SK-N-SH (cell line): ENCODE data around the gene CCL7. TPM values are rescaled to one million over a fixed set of nuclear protein-coding genes. Genes with fewer than 3 reads are reported as not detected.

Experiments
- CTCF ChIA-PET: fragments of 300-600, 350-600 bp; formaldehyde crosslinking; extraction: SDS; loops from one replicate; lab custom pipeline; 2021; lab: Yijun Ruan, JAX
- POLR2A ChIA-PET: fragments of 350-600 bp; sonication (Branson Sonifier 250); formaldehyde crosslinking; extraction: SDS; loops from one replicate; lab custom pipeline; 2020; ENCODE audit warnings: antibody characterized with exemption, inconsistent platforms; lab: Yijun Ruan, JAX
- DNase-seq: peaks from one replicate; pipeline ENCODE4 v3.0.0; 2012
- H2AFZ ChIP-seq: fragments of 200-600 bp; sonication (generic); 2 replicates; pipeline ENCODE4 v1.8.1; 2016; ENCODE audit warnings: antibody characterized with exemption, mild to moderate bottlenecking, low read depth
- H3F3A ChIP-seq: fragments of 200-600 bp; sonication (generic); replicated peaks from 2 replicates; pipeline ENCODE3; 2016; ENCODE audit warnings: antibody characterized with exemption, mild to moderate bottlenecking; ENCODE audit not compliant: insufficient read depth
- H3K27ac ChIP-seq, 2 experiments: fragments of 200-500 bp in 1 of 2; fragments of 200-600 bp in 1 of 2; sonication (Bioruptor generic) in 1 of 2; sonication (generic), shearing (Covaris generic) in 1 of 2; 2 replicates each; pipeline versions ENCODE4 v1.5.1 to v1.6.1; 2014 to 2016; ENCODE audit warnings: low read depth in 2 of 2, inconsistent platforms in 1 of 2, low read length in 1 of 2, mild to moderate bottlenecking in 1 of 2, mixed read lengths in 1 of 2
- H3K27me3 ChIP-seq: fragments of 200-600 bp; sonication (generic), shearing (Covaris generic); 2 replicates; pipeline ENCODE4 v1.6.1; 2016; ENCODE audit warnings: mixed run types; ENCODE audit not compliant: insufficient read depth
- H3K36me3 ChIP-seq, 2 experiments: fragments of 200-500 bp in 1 of 2; fragments of 200-600 bp in 1 of 2; sonication (Bioruptor generic) in 1 of 2; sonication (generic) in 1 of 2; replicated peaks in 1 of 2; 2 replicates each; pipeline versions ENCODE3 to v1.5.1; 2014 to 2016; ENCODE audit warnings: low read length in 1 of 2, mild to moderate bottlenecking in 1 of 2; ENCODE audit not compliant: insufficient read depth in 2 of 2, control insufficient read depth in 1 of 2
- H3K4me1 ChIP-seq, 2 experiments: fragments of 200-500 bp in 1 of 2; fragments of 200-600 bp in 1 of 2; sonication (Bioruptor generic) in 1 of 2; sonication (generic), shearing (Covaris generic) in 1 of 2; 2 replicates each; pipeline versions ENCODE4 v1.5.1 to v1.6.1; 2014 to 2016; ENCODE audit warnings: low read depth in 1 of 2, low read length in 1 of 2, mixed run types in 1 of 2; ENCODE audit not compliant: insufficient read depth in 2 of 2, control insufficient read depth in 1 of 2
- H3K4me2 ChIP-seq: fragments of 200-600 bp; sonication (generic), shearing (Covaris generic); 2 replicates; pipeline ENCODE4 v1.6.1; 2017; ENCODE audit warnings: mixed run types
- H3K4me3 ChIP-seq, 2 experiments: fragments of 200-500 bp in 1 of 2; fragments of 200-600 bp in 1 of 2; sonication (Bioruptor generic) in 1 of 2; sonication (generic), shearing (Covaris generic) in 1 of 2; 2 replicates each; pipeline versions ENCODE4 v1.5.1 to v1.8.1; 2014 to 2016; ENCODE audit warnings: low read depth in 2 of 2, inconsistent platforms in 1 of 2, low read length in 1 of 2, mild to moderate bottlenecking in 1 of 2, mixed read lengths in 1 of 2, moderate library complexity in 1 of 2
- H3K79me2 ChIP-seq: fragments of 200-600 bp; sonication (generic); 2 replicates; pipeline ENCODE4 v1.8.1; 2017; ENCODE audit warnings: mild to moderate bottlenecking; ENCODE audit not compliant: insufficient read depth
- H3K9ac ChIP-seq: fragments of 200-600 bp; sonication (generic); 2 replicates; pipeline ENCODE4 v1.6.1; 2017; ENCODE audit warnings: mixed run types
- H3K9me2 ChIP-seq: fragments of 200-600 bp; sonication (generic); 2 replicates; pipeline ENCODE4 v1.6.1; 2017; ENCODE audit warnings: mixed run types
- H3K9me3 ChIP-seq: fragments of 200-600 bp; sonication (generic); 2 replicates; pipeline ENCODE4 v1.6.1; 2017; ENCODE audit warnings: mixed run types, mild to moderate bottlenecking, moderate library complexity
- H4K20me1 ChIP-seq: fragments of 200-600 bp; sonication (generic); 2 replicates; pipeline ENCODE4 v1.6.1; 2017; ENCODE audit warnings: mild to moderate bottlenecking, mixed run types; ENCODE audit not compliant: insufficient read depth
- ELF1 ChIP-seq: IDR thresholded peaks from 2 replicates; pipeline ENCODE4 v1.4.0; 2012
- EP300 ChIP-seq, 2 experiments: IDR thresholded peaks; 2 replicates each; pipeline versions ENCODE4 v1.4.0 to v1.6.1; 2012; ENCODE audit warnings: borderline replicate concordance in 1 of 2, low read depth in 1 of 2, low read length in 1 of 2
- FOSL2 ChIP-seq: IDR thresholded peaks from 2 replicates; pipeline ENCODE4 v1.4.0; 2012; ENCODE audit warnings: low read depth, mild to moderate bottlenecking, moderate library complexity, borderline replicate concordance
- FOXJ3 ChIP-seq: sonication (generic); formaldehyde crosslinking; IDR thresholded peaks from 2 replicates; pipeline ENCODE4 v1.5.1; 2020; ENCODE audit warnings: mild to moderate bottlenecking, missing genetic modification reagents
- GABPA ChIP-seq: IDR thresholded peaks from 2 replicates; pipeline ENCODE4 v1.4.0; 2012; ENCODE audit warnings: low read depth, mild to moderate bottlenecking
- GATA2 ChIP-seq: sonication (generic); formaldehyde crosslinking; IDR thresholded peaks from 2 replicates; pipeline ENCODE4 v1.5.0; 2020; ENCODE audit warnings: mild to moderate bottlenecking, missing genetic modification reagents
- JUND ChIP-seq: IDR thresholded peaks from 2 replicates; pipeline ENCODE4 v1.4.0; 2012
- MEF2A ChIP-seq: IDR thresholded peaks from 2 replicates; pipeline ENCODE4 v1.4.0; 2012; ENCODE audit warnings: low read depth, borderline replicate concordance
- MXI1 ChIP-seq: IDR thresholded peaks from 2 replicates; pipeline ENCODE4 v1.6.1; 2012; ENCODE audit warnings: mild to moderate bottlenecking, low read depth, low read length, improper control_type of control experiment
- NFIC ChIP-seq: IDR thresholded peaks from 2 replicates; pipeline ENCODE4 v1.4.0; 2012; ENCODE audit warnings: borderline replicate concordance
- POLR2AphosphoS5 ChIP-seq: IDR thresholded peaks from 2 replicates; pipeline ENCODE4 v1.6.1; 2012; ENCODE audit warnings: low read depth, low read length
- RXRA ChIP-seq: IDR thresholded peaks from 2 replicates; pipeline ENCODE4 v1.4.0; 2012; ENCODE audit warnings: low read depth, mild to moderate bottlenecking, borderline replicate concordance
- SMC3 ChIP-seq: IDR thresholded peaks from 2 replicates; pipeline ENCODE4 v1.6.1; 2012; ENCODE audit warnings: low read depth, low read length, improper control_type of control experiment
- TAF1 ChIP-seq: IDR thresholded peaks from 2 replicates; pipeline ENCODE4 v1.6.1; 2012; ENCODE audit warnings: low read depth, mild to moderate bottlenecking, low read length, moderate library complexity, borderline replicate concordance
- TCF12 ChIP-seq: IDR thresholded peaks from 2 replicates; pipeline ENCODE4 v1.4.0; 2012
- TEAD4 ChIP-seq: IDR thresholded peaks from 2 replicates; pipeline ENCODE4 v1.4.0; 2012; ENCODE audit warnings: mild to moderate bottlenecking, borderline replicate concordance; ENCODE audit not compliant: insufficient read depth
- YY1 ChIP-seq: IDR thresholded peaks from 2 replicates; pipeline ENCODE4 v1.4.0; 2012; ENCODE audit warnings: low read depth, mild to moderate bottlenecking
- WGBS: methylation state at CpG from one replicate; pipeline ENCODE4 v1.1.6; 2017; ENCODE audit warnings: low lambda C conversion rate; 5-methylcytosine and 5-hydroxymethylcytosine counted together
- polyA plus RNA-seq, 3 experiments: library from polyadenylated mRNA; depleted of rRNA; stranded (reverse); fragments of >200 nt; gene quantifications; 2 replicates each; pipeline ENCODE4 v1.2.3, GENCODE V29; 2012
- TF ChIP-seq, protein P1 (sequence below): IDR thresholded peaks from 2 replicates; pipeline ENCODE4 v1.4.0; 2012; ENCODE audit warnings: low read depth, borderline replicate concordance
- TF ChIP-seq, protein P2 (sequence below): fragments of 200-600 bp; sonication (generic); IDR thresholded peaks from 2 replicates; pipeline ENCODE4 v1.6.1; 2017; ENCODE audit warnings: antibody characterized with exemption, mild to moderate bottlenecking, moderate library complexity
- TF ChIP-seq, protein P3 (sequence below): fragments of 150-350 bp; IDR thresholded peaks from 2 replicates; pipeline ENCODE4 v1.6.1; 2017; ENCODE audit warnings: antibody characterized with exemption, low read length, low read depth, borderline replicate concordance
- TF ChIP-seq, protein P4 (sequence below): fragments of 150-350 bp; IDR thresholded peaks from 2 replicates; pipeline ENCODE4 v1.6.1; 2016; ENCODE audit warnings: mild to moderate bottlenecking, low read depth, low read length
- TF ChIP-seq, protein P5 (sequence below): IDR thresholded peaks from 2 replicates; pipeline ENCODE4 v1.4.0; 2012; ENCODE audit warnings: low read depth
- TF ChIP-seq, protein P6 (sequence below): IDR thresholded peaks from 2 replicates; pipeline ENCODE4 v1.4.0; 2012; ENCODE audit warnings: low read depth, borderline replicate concordance

Gene CCL7
- polyA plus RNA-seq, 1 of the 3 experiments (the other 2 are of a cell fraction), result 0.72 TPM

DNA sequence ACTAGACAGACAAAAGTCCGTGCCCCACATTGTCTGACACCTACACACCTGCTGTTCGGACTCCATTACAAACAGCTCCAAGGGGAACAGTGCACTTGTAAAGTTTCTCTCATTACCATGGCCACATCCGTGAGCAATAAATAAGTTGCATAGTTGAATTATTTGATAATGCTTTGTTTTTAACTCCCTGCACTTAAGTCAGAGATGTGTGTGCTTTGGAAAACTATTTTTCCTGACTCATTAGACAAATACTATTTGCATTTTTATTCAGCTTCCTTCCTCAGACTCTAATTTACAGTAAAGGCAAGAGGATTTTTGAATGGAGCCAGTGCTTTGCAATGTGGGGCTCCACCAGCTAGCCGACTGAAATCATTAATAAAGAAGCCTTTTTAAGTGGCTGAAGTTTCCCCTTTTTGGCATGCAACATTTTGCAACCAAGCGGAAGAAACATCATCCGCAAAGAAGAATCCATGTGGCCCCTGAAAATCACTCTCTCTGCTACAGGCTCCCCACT is 21.5 kb upstream of the CCL7 start:
- Histone ChIP-seq H3K9me3 (no peaks in the 10 kb centered on the region), H3K4me3 (no peak overlapping the region), H3K27me3 (no peaks in the 10 kb centered on the region), H3K4me2 (peak overlapping the region; percentile 60), H3K9me2 (no peaks in the 10 kb centered on the region), H3K27ac (peak overlapping the region; percentile 34 to 98), H4K20me1 (no peaks in the 10 kb centered on the region), H3F3A (peaks cover 36% of the 10 kb centered on the region), H3K9ac (peak overlapping the region; percentile 70), H3K4me1 (peaks cover 23 to 49% of the 10 kb centered on the region in 2 experiments), H3K36me3 (no peaks in the 10 kb centered on the region), H2AFZ (no peak overlapping the region), H3K79me2 (no peaks in the 10 kb centered on the region)
- ChIA-PET POLR2A (no interaction called here), CTCF (interaction anchor here (2.7 to 3.4 kb wide), 2 partner anchors 48 to 112 kb away, joined by 10 to 12 read pairs; no protein-coding TSS in a partner anchor)
- no peak for DNase-seq
- 42% methylated on average over 6 of the region's 6 CpGs for WGBS
- TF ChIP-seq EP300 (IDR thresholded peaks at IDR 0.05; ENCODE audit: borderline replicate concordance in 1 of 2, low read depth in 1 of 2, low read length in 1 of 2), result peak in 1 of 2 experiments; percentile 65; a peak in 1 of 4 replicates
- TF ChIP-seq RXRA, result no peak
- peak; percentile 24; the same call in 1 of the 2 replicates for TF ChIP-seq NFIC
- TF ChIP-seq, protein P1, sequence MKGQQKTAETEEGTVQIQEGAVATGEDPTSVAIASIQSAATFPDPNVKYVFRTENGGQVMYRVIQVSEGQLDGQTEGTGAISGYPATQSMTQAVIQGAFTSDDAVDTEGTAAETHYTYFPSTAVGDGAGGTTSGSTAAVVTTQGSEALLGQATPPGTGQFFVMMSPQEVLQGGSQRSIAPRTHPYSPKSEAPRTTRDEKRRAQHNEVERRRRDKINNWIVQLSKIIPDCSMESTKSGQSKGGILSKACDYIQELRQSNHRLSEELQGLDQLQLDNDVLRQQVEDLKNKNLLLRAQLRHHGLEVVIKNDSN, result no peak
- TF ChIP-seq TEAD4, result 0 out of 2 replicates have a peak, but pooled peaks have one; percentile 17
- TF ChIP-seq, protein P2, sequence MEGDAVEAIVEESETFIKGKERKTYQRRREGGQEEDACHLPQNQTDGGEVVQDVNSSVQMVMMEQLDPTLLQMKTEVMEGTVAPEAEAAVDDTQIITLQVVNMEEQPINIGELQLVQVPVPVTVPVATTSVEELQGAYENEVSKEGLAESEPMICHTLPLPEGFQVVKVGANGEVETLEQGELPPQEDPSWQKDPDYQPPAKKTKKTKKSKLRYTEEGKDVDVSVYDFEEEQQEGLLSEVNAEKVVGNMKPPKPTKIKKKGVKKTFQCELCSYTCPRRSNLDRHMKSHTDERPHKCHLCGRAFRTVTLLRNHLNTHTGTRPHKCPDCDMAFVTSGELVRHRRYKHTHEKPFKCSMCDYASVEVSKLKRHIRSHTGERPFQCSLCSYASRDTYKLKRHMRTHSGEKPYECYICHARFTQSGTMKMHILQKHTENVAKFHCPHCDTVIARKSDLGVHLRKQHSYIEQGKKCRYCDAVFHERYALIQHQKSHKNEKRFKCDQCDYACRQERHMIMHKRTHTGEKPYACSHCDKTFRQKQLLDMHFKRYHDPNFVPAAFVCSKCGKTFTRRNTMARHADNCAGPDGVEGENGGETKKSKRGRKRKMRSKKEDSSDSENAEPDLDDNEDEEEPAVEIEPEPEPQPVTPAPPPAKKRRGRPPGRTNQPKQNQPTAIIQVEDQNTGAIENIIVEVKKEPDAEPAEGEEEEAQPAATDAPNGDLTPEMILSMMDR, result no peak
- TF ChIP-seq YY1, result no peak
- TF ChIP-seq ELF1, result no peak
- TF ChIP-seq, protein P3, sequence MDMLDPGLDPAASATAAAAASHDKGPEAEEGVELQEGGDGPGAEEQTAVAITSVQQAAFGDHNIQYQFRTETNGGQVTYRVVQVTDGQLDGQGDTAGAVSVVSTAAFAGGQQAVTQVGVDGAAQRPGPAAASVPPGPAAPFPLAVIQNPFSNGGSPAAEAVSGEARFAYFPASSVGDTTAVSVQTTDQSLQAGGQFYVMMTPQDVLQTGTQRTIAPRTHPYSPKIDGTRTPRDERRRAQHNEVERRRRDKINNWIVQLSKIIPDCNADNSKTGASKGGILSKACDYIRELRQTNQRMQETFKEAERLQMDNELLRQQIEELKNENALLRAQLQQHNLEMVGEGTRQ, result no peak
- no peak for TF ChIP-seq POLR2AphosphoS5
- TF ChIP-seq, protein P4, sequence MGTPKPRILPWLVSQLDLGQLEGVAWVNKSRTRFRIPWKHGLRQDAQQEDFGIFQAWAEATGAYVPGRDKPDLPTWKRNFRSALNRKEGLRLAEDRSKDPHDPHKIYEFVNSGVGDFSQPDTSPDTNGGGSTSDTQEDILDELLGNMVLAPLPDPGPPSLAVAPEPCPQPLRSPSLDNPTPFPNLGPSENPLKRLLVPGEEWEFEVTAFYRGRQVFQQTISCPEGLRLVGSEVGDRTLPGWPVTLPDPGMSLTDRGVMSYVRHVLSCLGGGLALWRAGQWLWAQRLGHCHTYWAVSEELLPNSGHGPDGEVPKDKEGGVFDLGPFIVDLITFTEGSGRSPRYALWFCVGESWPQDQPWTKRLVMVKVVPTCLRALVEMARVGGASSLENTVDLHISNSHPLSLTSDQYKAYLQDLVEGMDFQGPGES, result no peak
- TF ChIP-seq MEF2A, result peak; percentile 72; the same call in 1 of the 2 replicates
- TF ChIP-seq, protein P5, sequence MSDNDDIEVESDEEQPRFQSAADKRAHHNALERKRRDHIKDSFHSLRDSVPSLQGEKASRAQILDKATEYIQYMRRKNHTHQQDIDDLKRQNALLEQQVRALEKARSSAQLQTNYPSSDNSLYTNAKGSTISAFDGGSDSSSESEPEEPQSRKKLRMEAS, result no peak
- TF ChIP-seq TAF1, result no peak
- peak; percentile 35; the same call in 1 of the 2 replicates for TF ChIP-seq JUND
- TF ChIP-seq GATA2 (CRISPR knock-in tag), result no peak
- no peak for TF ChIP-seq SMC3
- TF ChIP-seq, protein P6, sequence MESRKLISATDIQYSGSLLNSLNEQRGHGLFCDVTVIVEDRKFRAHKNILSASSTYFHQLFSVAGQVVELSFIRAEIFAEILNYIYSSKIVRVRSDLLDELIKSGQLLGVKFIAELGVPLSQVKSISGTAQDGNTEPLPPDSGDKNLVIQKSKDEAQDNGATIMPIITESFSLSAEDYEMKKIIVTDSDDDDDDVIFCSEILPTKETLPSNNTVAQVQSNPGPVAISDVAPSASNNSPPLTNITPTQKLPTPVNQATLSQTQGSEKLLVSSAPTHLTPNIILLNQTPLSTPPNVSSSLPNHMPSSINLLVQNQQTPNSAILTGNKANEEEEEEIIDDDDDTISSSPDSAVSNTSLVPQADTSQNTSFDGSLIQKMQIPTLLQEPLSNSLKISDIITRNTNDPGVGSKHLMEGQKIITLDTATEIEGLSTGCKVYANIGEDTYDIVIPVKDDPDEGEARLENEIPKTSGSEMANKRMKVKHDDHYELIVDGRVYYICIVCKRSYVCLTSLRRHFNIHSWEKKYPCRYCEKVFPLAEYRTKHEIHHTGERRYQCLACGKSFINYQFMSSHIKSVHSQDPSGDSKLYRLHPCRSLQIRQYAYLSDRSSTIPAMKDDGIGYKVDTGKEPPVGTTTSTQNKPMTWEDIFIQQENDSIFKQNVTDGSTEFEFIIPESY, result no peak
- TF ChIP-seq MXI1, result no peak
- TF ChIP-seq TCF12, result peak; percentile 48; the same call in 1 of the 2 replicates
- no peak for TF ChIP-seq GABPA
- no peak for TF ChIP-seq FOXJ3 (CRISPR knock-in tag)
- TF ChIP-seq FOSL2, result no peak
